ENCODE data around the gene CDK15. TPM values are rescaled to one million over a fixed set of nuclear protein-coding genes. Genes with fewer than 3 reads are reported as not detected.

CDK15 gene
- total and polyA plus RNA-seq, 9 of the 15 experiments (the other 6 are each of a cell fraction or from before 2014, with no cell fraction given) = not detected

GRCh38 chr2:201852462-201852861, 46.1 kb downstream of the CDK15 start (continued):
- TF ChIP-seq RAD21 (CRISPR knock-in tag; conservative IDR thresholded peaks at IDR 0.05 in 1 of 2, IDR thresholded peaks at IDR 0.05 in 1 of 2) = no peak
- no peak for TF ChIP-seq MTA2 (IDR thresholded peaks at IDR 0.05; ENCODE audit: low read depth)
- TF ChIP-seq ZBTB40 (IDR thresholded peaks at IDR 0.05) = no peak
- TF ChIP-seq ZBTB40 (CRISPR knock-in tag; IDR thresholded peaks at IDR 0.05) = no peak
- no peak for TF ChIP-seq USF1 (CRISPR knock-in tag; IDR thresholded peaks at IDR 0.05)
- no peak for TF ChIP-seq DNMT1 (IDR thresholded peaks at IDR 0.05)

Data from K562 (cell line).